HG03103 (cell line): ENCODE results near the gene SLC22A3.
A peak's percentile ranks its signal among the peaks of the same experiment; 100 is the strongest.

ENCODE experiments used
- ATAC-seq: cut with Tn5 transposase; IDR thresholded peaks from one replicate; pipeline ENCODE4 v1.9.1; 2021; ENCODE audit warnings: low read depth; ENCODE audit not compliant: unreplicated experiment

The SLC22A3 gene

DNA sequence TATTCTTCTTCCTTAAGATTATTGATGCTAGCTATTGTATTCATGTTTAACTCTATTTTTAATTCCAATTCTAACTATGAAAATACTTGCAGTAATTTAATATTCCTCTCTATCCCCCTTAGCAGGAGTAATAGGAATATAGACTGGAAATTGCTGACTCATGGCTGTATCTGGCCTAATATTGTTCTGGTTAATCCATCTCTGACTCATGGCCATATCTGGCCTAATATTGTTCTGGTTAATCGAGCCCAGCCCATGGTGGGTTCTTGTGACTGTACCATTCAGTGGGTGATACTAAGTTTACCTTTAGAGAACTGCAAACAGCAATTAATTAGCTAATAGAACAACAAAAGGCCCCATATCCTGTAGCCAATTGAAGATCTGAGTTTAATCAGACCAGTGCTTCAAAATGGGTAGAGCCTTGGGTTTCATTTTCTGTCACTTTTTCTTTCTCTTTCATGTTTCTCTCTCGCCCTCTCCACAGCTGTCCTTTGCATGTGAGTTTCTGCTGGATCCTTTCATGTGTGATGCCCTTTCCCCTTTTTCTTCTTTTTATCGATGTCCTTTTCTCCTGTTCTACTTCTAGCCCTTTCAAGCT lies 50.6 kb downstream of the SLC22A3 start:
- ATAC-seq, result peak; percentile 94

DNA sequence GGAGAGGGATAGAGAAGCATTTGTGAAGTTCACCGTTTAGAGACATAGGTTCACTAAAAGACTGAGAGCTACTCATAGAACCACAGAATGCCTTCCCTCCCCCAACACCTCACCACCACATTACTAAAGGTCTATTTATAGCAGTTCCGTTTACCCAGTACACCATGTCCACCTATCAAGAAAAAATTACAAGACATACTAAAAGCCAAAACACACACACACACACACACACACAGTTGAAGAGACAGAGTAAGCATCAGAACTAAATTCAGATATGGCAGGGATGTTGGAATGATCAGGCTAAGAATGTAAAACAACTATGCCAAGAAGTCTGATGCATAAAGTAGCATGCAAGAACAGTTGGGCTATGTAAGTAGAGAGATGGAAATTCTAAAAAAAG lies 52.3 kb downstream of the SLC22A3 start:
- no peak for ATAC-seq

DNA sequence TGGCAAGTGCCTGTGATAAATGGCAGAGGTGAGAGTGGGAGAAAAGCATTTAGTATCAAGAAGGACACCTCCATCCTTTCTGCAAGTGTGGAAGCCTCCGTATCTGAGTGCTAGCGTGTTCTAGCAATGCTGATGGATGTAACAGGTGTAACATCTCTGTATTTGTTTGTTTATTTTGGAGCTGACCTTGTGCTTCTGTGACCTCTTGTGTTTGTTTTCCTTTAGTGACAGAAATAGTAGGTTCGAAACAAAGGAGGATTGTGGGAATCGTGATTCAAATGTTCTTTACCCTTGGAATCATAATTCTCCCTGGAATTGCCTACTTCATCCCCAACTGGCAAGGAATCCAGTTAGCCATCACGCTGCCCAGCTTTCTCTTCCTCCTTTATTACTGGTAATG lies 60.4 kb downstream of the SLC22A3 start:
- no peak for ATAC-seq

DNA sequence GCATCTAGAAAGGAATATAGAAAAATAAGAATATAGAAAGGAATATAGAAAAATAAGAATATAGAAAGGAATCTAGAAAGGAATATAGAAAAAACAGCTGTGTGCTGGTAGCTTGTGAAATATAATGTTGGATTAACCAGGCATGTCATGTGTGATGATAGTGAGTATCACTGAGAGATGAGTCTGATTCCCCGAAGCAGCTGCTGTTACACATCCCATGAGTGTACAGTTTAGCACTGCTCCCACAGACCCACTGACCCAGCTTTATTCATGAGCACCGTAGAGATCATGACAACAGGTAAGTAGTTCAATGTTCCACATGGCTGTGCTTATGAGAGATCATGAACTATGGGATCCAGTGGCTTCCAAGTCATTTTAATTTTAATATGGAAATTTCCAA lies 64.8 kb downstream of the SLC22A3 start:
- ATAC-seq, result no peak

GRCh38 chr6:160417146-160417545 lies 69.0 kb downstream of the SLC22A3 start:
- no peak for ATAC-seq

DNA sequence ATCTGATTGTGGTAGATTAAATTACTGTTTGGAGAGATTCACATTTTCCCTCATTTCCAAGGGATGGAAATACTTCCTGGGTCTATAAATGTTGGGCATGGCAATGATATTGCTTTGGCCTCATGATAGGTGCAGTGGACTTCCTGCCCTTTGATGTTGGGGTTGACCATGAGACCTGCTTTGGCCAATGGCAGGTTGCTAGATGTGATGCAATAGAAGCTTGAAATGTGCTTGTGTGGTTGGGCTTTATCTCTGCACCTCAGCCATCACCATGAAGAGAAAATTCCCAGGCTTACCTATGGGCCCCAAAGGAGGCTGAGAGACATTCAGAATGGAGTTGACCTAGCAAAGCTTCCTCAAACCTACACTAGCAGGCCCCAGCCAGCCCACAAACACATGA lies 69.4 kb downstream of the SLC22A3 start:
- no peak for ATAC-seq

GRCh38 chr6:160418370-160418769 lies 70.2 kb downstream of the SLC22A3 start:
- ATAC-seq, result no peak

DNA sequence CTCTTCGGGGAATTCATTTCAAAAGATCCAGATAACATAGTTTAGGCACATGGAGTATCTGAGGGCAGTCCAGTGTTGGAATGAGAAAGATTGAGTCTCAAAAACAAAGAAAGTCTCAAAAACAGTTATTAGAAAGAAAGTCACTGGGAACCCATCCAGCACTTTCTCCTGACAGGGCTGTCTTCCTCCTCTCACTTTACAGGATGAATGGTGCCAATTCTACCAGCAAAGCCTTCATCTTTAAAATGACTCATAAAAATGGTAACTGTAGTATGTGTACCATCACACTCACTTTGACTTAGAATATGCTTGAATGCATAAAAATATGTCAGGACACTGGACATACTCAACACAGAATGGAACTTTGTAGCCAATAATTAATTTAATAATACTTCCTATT lies 71.3 kb downstream of the SLC22A3 start:
- no peak for ATAC-seq

GRCh38 chr6:160420253-160420968 lies 72.2 kb downstream of the SLC22A3 start:
- no peak for ATAC-seq

- ATAC-seq, result no peak
Measured at GRCh38 chr6:160420969-160421556, 72.9 kb downstream of the SLC22A3 start.

DNA sequence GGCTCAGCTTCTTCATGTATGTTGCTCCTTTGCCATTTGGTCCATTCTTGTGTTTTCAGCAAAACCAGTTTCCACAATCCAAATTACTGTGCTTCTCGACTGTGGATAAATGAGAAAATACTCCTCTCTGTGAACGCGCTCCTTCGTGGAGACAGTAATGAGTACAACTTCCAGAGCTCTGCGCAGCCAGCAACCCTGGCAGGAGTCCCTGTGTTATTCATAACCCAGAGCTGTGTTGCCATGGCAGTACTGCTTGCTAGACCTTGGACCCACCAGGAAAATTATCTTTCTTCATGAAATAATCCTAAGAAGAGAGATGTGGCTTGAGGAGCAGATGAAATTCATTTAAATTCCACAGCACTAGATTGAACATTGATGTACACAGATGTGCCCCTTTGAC lies 73.7 kb downstream of the SLC22A3 start:
- ATAC-seq, result no peak

DNA sequence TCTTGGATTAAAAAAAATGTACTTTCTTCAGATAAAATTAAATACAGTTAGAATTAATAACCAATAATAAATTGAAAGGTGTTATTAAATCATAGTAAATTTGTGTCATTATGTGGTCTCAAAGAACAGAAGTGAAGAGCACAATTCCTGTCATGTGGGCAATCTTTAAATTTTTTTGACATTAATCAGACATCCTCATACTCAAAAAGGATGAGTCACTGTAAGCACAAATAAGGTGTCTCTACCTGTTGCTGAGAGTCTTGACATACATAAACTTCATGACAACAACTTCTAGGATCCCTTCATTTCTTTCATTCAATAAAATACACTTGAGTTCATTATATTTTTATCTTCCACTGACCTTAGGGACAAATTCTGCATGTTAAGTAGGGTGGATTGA lies 76.1 kb downstream of the SLC22A3 start:
- ATAC-seq, result no peak

GRCh38 chr6:160426136-160426535 lies 78.0 kb downstream of the SLC22A3 start:
- ATAC-seq, result no peak

DNA sequence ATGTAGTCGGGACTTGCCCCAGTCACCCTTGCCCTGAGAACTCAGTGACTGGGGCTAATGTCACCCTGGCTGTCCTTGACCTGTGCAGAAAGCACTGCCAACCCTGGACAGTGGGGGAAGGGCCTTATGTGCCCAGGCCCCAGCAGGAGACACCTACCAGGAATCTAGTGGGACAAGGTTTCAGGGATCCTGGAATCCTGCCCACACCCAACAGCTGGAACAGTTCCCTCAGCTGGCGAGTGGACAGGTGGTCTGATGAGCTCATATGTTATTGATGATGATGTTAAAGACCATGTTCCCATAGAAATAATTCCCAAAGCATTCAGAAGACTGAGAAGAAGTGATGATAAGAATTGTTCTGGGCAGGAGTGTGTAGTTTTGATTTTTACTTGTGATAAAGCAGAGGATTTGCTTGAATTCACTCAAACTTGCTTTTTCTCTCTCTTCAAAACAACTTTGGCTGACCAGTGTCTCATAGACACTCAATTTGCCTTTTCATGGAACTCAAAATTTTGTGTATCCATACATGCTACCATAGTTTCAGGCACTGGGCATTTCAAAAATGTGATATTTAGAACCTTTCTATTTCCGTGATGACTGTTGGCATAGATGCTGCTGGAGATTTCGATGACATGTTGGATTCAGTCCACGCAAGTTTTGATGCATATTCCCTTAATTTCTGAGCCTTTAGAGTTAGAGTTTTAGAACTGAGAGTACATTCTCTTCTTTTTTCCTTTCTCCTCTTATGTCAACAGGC lies 79.3 kb downstream of the SLC22A3 start:
- ATAC-seq, result no peak

GRCh38 chr6:160428069-160428430 lies 79.9 kb downstream of the SLC22A3 start:
- no peak for ATAC-seq

DNA sequence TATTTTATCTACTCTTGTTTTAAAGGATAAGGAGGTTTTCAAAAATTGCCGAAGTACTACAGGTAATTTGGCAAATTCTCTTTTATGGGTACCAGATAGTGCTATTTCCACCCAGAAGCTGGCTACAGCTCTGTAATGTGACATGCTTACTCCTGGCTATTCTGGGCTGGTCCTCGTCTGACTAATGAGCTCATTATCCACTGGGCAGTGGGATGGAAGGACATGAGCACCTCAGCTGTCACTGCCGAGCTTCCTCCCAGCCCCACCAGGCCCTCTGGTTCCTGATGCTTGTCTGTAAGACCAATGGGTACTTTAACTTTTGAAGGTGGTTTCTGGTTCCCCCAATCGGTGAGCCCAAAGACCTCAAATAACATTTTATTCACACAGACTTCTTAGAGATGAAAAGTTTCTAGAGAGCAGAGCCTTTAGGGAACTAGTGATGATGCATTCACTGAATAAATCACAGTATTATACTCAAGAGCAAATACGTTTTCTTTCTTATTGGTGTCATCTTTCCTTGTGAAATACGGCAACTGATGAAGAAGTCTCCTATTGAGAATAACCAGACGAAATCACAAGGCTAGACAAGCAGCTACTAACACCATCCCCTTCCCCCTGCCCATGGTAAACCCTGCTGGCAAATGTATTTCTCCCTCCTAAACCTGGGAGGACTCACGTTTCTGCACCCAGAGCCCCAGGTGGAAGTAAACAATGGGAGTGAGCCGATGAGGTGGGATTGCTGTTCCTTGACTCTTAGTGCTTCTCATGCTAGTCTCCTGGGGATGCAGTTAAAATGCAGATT lies 80.8 kb downstream of the SLC22A3 start:
- ATAC-seq, result no peak

- ATAC-seq, result no peak
Measured at GRCh38 chr6:160429620-160429895, 81.4 kb downstream of the SLC22A3 start.

GRCh38 chr6:160430203-160430602 lies 82.0 kb downstream of the SLC22A3 start:
- no peak for ATAC-seq

- ATAC-seq, result no peak
Measured at GRCh38 chr6:160430751-160431150, 82.6 kb downstream of the SLC22A3 start.

- ATAC-seq, result no peak
Measured at GRCh38 chr6:160431226-160431625, 83.0 kb downstream of the SLC22A3 start.
